ENCODE results near the gene POLN.
A peak's percentile ranks its signal among the peaks of the same experiment; 100 is the strongest.

POLN gene

DNA sequence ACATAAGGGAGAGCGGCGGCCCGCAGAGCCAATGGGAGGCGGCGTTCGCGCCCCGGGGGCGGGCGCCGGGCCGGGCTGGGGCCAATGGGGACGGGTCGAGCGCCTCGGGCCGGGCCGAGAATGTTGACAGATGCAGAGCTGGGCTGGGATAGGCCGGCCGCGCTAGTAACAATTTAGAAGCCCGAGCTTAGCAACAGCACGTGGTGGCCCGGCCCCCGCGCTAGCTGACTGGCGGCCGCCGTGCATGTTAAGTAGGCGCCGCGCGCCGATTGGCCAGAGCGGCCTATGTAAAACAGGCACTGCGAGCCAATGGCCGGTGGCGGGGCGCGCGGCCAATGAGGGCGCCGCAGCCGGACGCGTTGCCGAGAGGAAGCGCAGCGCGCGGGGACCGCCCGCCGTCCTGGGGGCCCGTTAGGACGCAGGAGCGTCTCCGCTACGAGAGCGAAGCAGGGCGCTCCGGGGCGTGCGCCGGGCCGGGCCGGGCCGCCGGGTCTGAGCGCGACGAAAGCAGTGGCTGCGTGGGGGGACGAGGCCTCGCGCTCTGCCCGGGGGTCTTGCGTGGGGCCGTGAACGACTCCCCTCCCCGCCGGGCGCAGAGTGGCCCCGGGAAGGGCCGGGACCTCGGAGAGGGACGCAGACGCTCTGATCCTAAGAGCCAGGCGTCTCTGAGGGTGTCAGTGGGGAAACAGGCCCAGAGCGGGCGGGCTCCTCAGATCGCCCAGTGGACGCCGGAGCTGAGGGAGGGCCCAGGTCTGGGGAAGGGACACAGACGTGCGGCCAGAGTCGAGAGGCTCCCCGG, 20.4 kb upstream of the POLN start:
- DNase-seq = peak; percentile 88

DNA sequence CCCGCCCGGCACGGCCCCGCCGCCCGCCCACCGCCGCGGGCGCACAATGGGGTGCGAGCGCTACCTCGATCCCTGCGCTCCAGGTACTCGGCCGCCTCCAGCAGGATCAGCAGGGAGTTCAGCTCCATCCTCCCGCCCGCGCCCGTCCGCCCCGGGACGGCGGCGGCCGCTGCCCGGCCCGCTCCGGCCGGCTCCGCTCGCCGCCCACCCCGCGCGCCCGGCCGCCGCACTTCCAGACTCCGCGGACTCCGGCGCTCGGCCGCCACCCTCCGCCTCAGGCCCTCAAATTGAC, 19.9 kb upstream of the POLN start, which contains the start of gene MXD4:
Gene MXD4, minus strand, starts transcription at position 257 of the 292 bp plus-strand sequence. Its CDS starts 129 bp downstream, at position 128.
- DNase-seq = no peak

DNA sequence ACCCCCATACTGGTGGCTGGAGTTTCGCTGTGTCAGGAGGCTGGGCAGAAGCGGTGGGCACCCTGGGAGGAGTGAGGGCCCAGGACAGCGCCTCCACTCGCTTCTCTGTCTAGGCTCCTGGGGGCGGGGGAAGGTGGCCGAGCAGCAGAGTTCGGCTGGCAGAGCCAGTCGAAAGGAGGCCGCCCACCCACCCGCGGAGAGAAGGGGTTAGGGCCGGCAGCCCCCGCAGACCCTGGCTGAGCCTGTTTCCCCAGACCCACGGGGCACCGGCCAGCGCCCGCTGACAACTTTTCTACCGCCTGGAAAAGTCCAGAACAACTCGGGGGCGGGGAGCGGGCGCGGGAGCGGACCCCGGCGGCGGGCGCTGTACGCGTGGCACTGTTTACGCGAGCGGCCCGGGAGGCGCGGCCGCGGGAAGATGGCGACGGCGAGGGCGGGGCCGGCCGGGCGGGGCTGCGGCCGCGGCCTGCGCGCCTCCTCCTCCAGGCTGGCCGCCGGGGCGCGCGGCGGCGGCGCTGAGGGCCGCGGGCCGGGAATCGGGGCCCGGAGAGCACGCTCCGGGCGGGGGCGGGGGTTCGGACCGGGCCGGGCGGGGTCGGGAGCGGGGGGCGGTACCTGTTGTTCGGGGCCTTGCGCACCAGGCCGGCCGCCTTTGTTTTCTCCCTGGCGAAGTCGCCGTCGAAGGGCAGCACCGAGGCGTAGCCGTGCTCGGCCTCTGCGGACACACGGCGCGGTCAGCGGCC, 19.4 kb upstream of the POLN start:
- DNase-seq = no peak

DNA sequence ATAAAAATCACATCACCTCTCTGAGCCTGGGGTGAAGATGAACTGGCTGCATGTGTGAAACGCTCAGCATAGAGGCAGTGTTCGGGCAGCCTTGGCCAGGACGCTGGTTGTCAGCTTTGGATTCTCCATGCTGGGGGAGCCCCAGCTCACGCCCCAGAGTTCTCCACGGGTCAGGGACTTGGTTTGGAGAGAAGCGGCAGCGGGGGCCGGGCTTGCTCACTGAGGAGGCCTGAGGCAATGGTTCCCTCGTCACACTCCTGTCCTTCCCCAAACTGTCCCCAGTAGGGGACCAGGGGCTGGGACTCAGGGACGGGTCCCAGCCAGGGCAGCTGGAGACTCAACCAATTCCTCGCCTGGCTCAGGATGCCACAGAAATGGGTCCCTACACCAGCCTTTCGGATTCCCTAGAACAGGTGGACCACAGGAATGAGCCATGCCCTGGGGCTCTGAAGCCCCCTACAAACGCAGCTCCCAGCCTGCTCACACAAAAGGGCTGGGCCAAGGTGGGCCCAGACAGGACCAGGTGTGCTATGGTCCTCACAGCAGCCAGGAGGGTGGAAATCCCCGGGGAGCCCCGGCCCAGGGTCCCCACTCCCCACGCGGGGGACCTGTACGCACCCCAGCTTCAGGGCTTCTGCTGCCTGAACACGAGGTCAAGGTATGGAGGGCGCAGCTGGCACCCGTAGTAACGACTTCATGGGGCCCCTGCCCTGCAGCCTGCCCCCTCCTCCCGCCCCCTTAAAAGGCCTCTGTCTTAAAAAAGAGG, 18.6 kb upstream of the POLN start:
- no peak for DNase-seq

DNA sequence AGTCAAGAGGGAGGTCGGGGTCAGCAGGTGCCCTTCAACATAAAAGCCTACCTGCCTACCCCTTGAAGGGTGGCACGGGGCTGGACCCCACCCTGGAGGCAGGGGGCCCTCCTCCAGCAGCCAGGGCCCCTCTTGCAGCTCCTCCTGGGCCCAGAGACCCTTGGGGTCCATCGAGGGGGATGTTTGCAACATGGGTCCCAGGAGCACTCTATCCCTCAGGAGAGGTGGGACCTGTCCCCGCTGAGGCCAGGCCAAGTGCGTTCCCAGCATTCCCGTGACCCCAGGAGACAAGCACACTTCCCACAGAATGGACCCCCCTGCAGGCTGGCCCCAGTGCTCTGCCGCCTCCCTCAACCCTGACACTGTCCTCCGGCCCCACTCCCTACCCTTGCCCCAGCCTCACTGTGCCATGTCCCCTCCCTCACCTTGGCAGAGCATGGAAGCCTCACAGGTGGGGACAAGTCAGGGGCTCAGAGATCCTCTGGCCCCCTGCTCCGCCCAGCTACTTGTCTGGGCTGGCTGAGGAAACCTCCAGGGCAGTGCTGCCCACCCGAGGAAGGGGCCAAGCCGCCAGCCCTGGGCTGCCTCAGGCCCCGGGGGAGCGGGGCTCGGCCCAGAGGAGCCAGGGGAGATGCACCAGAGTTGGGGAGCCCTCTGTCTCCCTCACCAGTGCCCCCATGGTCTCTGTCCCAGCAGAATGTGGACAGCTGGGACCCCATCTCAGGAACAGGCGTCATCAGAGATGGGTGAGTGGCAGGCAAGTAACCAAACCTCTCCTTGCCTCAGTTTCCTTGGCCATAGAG, 17.8 kb upstream of the POLN start:
- DNase-seq = no peak

DNA sequence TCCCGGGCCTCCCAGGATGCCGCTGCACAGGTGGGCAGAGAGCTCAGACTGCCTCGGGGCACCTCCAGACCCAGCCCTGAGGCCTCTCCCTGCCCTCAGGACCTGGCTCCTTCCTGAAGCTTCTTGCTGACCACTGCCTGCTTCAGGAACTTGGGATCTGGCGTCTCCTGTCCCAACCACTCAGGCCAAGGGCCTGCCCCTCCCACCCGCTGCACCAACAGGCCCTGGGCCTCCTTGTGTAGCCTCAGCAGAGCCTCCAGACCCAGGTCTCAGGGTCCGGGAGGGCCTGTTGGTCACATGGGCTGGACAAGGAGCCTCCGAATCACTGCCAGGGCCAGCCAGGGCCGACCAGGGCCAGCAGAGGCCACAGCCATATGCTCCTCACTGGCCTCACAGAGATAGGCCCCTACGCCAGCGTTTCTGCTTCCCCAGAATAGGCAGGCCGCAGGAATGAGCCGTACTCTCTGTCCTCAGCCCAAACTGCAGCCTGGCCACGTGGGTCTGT, 17.2 kb upstream of the POLN start:
- DNase-seq = no peak

DNA sequence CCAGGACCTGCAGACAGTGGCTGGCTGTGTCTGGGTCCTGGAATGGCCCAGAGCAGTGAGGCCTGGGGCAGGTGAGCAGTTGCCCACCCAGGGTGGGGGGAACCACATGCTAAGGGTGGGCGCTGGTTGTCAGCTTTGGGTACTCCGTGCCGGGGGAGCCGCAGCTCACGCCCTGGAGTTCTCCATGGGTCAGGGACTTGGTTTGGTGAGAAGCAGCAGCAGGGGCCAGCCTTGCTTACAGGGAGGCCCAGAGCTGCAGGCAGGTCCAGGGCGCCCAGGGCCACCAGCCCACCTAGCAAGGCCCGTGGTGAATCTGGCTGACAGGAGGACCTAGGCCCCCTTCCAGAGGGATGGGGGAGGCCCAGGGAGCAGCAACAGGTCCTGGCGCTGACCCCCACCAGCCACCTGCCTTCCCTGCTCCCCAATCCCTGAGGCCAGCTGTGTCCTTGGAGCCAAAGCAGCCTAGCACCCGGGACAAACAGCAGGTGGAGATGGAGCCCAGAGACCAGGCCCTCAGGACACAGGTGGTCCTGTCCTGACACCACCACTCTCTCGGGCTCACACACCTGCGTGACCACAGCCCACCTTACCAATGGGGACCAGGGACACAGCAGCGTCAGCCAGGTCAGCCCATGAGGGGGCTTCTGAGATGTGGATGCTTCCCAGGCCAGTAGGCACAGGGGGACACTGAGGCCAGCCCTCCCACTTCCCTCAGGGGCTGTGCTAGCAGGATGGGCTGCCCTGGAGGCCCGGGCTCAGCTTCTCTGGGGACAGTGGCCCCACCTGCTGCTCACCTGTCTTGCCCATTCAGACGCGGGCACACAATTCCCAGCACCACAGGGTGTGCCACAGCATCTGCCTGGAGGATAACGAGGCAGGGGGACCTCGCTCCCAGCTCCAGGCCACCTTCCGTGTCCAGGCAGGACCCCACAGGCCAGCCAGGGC, 16.4 kb upstream of the POLN start:
- no peak for DNase-seq

DNA sequence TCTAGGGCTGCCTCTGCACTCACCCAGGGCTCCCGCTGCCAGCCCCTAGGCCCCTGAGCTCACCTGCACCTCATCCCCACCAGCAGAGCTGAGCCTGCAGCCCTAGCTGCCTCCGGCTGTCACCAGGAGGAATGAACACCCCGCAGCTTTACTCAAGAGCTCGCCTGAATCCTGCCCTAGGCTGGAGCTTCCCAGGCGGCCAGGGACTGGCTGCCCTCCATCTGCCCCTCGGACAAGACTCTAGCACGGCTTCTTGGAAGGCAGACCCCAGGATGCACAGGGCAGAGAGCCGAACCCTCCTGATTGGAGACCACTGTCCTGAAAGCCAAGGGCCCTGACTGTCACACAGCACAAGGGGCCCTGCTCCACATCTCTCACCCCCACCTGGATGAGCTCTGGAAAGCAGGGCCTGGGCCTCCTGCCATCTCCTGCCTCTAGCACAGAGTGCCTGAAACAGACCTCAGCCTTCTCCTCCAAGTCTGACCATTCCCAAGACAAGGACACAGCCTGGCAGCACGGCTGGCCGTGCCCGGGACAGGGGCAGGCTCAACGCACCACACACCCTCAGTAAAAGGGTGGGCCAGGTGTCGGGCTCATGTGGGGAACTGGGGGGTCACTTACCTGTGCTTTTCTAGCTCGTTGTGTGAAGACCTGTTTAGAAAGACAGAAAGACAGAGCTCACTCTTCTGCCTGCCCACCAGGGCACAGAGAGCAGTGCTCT, 15.6 kb upstream of the POLN start:
- no peak for DNase-seq

DNA sequence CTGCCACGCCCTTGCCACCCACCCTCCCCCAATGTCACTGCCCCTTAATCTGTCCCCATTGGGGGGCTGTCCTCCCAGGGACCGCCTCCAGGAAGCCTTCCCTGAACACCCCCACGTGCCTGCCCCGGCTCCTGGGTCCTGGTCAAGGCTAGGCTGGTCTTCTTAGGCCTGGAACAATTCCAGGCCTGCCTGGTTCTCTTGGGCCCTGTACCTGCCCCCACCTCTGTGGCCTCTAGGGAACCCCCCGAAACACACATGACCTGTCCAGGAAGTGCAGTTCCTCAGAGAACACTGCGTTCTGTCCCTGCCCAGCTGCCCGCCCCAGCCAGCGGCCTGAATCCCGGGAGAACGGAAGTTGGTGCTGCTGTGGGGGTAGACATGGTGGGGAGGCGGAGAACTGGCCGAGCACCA, 14.9 kb upstream of the POLN start:
- no peak for DNase-seq

DNA sequence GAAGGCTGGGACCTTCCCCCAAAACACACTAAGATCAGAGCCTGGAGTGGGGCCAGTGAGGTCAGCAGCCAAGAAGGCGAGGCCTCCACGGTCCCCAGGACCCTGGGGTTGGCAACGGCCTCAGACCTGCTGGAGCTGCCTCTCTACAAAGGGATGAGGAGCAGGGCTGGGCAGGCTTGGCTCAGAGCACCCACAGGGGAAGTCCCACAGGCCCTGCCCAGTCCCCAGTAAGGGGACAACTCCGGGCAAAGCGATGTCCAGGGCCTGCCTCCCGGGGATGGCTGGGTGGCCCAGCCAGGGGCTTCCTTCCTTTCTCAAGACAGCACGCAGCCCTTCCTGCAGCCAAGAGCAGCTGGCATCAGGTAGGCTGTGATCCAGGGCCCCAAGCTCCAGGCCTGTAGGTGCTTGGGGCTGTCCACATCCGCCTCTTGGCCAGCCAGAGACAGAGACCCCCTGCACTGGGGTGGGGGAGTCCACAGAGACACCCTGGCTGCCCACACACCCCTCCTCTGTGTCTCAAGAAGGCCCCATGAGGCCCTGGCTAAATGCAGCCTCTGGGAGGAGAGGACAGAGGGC, 14.3 kb upstream of the POLN start:
- no peak for DNase-seq

DNA sequence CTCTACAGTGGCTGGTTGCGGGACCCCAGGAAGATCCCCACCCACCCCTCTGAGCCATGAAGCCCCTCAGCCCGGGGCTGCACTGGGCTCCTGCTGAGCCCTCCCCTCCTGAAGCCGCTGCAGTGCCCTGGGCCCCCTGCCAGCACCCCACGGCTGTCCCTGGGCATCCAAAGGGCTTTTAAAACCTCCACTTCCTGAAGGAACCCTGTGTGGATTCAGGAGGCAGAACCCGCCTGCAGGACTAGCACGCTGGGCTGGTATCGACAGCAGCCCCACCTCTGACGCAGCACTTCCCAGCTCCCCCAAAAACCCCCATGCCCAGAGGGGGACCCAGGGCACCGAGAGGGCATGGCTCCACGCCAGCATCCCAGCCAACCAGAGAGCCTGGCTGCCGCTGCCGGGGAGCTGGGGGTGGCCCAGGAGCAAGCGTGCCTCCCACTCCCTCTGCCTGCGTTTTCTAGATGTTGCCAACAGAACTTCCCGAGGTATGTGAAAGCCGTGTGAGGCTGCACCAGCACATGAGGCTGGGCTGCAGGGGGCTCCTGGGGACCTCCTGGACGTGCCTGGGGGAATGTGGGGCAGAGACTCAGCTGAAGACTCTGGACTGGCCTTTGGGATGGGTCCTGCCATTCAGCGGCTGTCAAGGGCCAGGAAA, 13.7 kb upstream of the POLN start:
- no peak for DNase-seq

DNA sequence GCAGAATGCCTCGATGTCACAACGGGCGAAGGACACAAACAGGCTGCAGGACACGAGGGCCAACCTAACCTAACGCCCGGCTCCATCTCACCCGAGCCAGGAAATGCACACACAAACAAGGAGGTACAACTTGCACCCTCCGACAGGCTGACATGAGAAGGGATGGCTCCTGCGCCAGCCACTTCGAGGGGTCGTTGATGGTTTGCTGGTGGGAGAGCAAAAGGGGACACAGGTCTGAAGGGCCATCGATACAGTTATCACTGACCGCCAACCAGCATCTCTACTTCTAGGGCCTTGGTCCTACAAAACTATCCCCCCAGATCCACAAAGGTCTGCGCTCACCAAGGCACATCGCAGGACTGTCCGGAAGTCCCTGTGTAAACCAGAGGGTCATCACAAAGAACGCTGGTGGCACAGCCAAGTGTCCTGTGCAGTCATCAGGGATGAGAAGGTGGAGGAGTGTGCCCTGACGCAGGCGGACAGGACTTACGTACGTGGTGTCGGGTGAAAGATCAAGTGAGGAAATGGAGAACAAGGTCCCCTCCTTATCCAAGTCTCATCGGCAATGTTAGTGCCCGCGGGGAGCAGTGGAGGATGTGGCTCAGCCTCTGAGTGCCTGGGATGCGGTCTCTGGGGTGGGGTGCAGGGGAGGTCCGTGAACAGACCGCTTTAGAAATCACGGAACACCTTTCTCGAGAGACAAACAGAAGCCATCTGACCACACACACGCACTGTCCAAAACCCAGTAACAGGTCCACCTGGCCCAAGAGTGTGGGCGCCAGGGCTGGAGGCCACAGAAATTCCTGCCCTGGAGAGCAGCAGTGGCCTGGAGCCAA, 13.0 kb upstream of the POLN start:
- DNase-seq = no peak

DNA sequence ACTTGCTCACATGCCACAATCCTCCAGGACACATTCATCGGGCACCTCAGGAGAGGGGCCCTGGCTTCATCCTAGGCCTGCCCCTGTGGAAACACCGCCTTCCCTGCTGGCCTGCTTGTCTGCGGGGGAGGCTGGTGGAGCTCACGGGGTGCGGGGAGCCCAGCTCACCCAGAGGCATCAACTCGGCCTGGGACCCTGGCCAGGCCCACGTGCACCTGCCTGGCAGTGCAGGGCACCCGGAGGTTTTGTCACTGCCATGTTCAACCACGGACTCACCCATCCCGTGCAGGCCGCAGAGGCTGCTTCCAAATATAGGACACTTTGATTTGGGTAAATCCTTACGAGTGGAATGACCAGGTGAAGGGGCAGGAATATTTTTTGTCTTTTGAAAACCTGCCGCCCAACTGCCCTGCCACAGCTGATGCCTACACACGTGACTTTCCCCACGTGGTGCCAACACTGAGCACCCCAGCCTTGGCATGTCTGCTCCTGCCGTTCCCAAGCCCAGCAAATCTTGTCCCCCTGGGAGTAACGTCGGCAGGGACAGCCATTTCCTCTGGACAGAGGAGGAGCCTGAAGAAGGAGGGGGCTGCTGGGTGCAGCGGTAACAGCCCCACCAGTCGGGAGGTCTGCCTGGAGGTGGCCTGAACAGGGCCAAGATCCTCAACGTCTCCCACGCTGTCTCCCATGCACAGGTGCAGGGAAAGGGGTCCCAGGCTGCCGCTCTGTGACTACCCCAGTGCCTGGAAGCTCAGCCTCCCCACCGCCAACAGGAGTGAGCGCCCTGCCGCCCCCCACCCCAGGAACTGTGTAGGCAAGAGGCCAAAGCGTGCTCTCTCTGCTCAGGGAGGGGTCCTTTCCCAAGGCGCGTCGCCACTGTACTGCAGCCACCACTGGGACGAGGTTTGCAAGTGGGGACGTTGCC, 11.5 kb upstream of the POLN start:
- DNase-seq = no peak

DNA sequence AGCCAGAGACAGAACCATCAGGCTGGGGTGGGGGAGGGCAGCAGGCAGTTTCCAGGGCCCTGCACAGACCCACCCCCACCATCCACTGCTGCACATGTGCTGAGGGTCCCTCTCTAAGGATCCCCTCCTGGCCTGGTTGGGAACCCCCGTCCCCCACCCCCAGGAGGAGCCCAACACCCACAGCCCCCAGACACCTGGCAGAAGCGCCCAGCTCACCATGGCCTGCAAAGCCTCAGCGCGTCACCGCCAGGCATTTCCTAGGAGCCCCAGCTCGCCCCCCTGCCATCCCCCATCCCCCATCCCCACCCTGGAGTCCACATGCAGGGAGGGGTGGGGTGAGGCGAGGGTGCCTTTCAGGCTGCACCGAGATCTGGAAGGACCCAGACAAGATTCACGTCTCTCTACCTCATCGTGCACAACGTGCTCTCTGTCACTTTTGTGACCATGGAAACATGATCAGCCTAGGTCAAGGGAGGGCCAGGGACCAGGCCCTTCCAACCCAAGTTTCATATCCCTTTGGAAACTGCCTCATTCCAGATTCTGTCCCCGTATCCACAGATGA, 10.7 kb upstream of the POLN start:
- DNase-seq = no peak

DNA sequence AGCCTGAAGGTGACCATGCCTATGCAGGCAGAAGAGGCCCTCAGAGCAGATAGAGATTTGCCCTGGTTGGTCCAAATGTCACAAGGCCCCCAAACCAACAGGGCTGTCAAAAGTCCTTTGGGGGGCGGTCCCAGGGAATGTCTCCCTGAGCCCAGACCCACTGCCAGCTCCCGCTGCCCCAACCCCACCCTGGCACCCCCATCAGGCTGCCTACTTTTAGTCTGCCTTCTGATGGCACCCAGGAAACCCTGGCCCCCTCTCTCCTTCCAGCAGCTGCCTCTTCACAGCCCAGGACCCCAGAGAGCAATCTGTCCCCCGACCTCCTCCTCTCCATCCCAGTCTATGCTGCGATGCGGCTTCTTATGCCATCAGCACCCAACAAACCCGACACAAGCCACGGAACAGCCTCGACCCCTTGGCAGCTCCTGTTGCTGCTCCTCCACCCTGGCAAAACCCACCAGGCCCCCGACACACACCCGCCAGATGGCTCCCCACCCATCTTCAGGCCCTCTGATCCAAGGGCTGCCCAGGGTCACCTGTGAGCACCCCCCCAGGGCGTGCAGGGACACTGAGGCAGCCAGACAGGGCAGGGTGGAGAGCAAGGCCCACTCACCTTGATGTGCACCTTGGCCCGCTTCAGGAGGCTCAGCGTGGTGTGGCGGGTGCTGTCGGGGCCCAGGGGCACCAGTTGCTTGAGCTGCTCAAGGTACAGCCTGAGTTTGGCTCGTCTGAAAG, 10.0 kb upstream of the POLN start:
- no peak for DNase-seq

DNA sequence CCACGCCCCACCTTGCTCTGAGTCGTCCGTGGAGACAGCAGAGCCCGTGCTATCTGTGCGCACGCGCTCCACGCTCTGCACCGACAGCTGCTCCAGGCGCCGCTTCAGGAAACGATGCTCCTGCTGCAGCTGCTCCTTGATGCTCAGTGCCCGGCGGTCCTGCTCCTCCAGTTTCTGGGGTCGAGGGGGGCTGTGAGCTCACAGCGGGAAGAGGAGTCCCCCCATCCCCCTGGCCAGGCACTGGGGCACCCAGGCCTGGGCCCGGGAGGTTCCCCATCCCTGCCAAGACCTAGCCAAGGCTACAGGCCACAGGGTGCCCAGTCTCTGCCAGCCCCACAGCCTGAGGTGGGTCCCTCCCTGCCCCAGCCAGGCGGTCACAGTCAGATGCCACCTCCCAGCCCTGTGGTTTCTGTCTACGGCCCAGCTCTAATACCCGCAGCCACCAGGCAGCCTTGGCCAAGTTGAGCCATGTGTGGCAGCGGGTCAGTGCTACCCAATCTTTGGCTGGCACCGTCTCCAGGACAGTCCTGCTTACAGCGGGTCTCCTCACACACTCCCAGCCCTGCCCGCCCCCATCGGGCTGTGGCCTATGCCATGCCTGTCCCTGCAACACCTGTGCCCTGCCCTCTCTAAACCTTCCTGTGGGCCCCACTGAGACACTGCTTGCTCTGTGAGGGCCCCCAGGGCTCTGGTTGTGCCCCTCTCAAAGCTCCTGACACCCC, 9.3 kb upstream of the POLN start:
- no peak for DNase-seq

Data from DMS79 treated with DMSO at 0.1 percent for 48 hours (cell line).